Measurements from ENCODE around the gene IGSF8.
A peak's percentile ranks its signal among the peaks of the same experiment; 100 is the strongest.
"Not testable (repeated sequence)": the region's sequence is repeated elsewhere in the genome, so short reads cannot be mapped to it uniquely, and the experiment has no call there.

The IGSF8 gene

DNA sequence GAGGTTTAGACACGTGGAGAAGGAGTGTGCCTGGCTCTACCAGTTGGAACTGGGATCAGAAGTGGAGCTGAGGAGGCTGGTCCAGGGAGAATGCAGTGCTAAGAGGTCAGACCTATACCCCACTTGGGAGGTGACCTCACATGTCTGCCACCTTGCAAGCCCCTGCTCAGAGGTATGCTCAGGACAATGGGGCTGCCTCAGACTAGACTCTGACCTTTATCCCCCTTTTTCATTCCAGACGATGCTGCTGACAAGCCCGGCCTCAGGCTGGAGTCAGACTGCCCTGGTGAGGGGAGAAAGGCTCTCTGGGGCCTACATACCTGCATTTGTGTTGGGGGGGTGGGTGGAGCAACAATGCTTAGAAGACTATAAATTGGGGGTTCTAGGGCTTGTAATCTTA lies 33.7 kb downstream of the IGSF8 start:
- no peak for DNase-seq

DNA sequence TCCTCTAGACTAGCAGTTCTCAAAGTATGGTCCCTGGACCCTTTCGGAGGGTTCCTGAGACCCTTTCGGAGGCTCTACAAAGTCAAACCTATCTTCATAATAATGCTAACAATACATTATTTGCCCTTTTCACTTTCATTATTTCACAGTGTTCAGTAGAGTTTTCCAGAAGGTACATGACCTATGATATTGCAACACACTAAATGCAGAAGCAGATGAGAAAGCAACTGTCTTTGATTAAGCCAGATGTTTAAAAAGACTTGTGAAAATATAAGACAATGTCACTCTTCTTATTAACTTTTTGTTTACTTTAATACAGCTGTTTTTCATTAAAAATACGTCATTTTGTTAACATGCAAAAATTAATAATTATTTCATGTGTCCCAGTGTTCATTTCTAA lies 34.3 kb downstream of the IGSF8 start:
- DNase-seq = peak in 1 of 4 experiments; percentile 25

DNA sequence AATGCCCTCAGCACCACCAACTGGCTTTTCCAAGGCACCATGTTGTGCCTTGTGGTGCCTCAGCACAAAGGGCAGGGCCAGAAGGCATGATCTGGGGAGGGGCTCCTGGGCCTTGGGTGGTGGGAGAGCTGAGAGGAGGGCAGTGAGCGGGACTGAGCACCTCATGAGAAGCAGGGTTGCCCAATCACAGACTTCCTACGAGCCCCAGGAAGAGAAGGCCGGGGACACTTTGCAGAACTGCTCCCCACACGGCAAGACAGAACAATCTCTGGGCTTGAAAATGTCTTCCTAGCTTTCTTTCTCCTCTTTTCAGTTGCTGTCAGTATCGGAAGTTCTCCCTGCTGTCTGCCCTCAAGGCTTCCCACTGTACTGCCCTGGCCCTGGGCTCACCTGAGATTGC lies 35.2 kb downstream of the IGSF8 start:
- DNase-seq = peak; percentile 26 to 58 (median 47)

DNA sequence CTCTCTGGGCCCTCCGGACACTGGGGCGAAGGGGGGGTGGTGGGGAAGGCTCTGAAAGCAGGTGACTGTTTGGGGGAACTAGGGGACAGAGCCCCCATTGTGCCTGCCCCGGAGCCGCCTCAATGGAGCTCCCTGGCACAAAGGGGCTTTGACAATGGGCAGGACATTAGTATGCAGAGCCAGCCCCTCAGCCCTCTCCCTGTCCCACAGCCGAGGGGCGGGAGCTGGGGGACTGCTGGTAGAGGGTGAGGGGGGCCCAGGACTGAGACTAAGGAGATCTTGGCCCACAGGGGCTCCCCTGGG lies 36.2 kb downstream of the IGSF8 start:
- DNase-seq = no peak

DNA sequence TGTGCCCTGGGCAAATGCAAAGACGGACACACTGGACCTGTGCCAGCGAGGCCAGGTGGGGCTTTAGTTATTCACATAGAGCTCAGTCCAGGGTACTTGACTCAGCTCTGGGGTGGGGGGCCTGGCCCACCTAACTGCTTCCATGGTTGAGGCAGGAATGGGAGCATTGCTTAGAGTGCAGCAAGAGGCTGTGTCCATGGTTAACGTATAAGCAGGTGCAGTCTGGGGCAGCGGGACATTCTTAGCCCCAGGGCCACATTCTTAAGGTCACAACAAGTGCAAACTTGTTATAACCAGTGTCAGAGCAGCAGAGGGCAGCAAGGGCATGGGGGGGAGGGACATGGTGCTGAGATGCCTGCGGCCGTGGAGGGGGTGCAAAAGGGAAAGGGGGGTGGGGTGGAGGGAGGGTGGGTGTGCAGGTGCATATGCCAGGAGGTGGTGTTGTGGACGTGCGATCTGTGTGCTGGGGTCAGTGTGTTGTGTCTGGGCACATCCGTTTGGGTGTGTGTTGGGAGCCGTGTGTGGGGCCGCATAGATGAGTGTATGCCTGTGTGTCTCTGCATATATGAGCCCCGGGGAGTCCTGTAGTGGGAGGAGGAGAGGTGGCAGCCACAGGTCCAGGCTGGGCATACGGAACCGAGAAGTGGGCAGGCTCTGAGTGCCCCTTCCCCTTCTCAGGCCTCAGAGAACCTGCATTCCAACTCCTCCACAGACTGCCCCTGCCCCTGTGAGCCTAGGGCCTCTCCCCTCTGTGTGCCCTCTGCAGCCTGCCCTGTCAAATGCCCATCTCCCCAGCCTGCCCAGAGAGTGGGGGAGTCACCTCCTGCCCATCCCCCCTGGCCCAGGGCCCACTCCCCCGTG lies 36.8 kb downstream of the IGSF8 start:
- no peak for DNase-seq

DNA sequence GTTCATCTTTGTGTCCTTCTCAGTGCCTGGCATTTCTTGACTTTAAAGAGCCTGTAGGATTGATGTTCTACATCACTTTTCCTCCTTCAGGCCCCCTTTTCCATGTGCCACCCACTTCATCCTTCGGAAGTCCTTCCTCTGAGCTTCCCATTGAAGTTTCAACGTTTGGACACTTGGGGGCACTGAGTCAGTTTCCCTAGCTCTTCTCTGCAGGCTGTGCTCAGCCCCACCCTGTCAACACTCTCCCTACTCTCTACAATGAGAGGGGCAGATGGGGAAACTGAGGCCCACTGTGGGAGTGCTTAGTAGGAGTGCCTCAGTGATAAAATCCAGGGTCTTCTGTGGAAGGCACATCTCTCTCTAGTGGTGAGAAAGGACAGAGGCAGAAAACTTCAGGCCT lies 40.3 kb downstream of the IGSF8 start:
- DNase-seq = peak in 2 of 4 experiments; percentile 25 to 34

DNA sequence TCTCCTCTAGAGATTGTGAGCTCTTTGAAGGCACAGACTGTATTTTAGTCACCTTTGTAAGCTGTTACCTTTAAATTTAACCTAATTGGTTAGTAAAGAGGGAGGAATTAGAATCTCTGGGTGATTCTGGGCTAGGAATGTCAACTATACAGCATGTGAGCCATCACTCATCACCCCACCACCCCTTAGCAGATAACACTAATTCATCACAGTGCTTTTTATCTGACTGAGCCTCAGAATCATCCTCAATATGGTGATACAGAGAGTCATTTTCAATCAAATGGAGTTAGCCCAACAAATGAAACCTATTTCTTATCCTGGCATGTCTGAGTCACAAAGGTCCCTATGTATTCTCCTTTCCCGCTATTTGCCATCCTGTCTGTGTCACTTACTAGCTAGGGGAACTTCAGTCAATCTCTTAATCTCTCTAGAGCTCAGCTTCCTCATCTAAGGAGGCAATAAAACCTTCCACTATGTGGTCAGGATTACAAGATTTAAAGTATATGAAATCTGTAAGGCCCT lies 41.7 kb downstream of the IGSF8 start:
- DNase-seq = no peak

DNA sequence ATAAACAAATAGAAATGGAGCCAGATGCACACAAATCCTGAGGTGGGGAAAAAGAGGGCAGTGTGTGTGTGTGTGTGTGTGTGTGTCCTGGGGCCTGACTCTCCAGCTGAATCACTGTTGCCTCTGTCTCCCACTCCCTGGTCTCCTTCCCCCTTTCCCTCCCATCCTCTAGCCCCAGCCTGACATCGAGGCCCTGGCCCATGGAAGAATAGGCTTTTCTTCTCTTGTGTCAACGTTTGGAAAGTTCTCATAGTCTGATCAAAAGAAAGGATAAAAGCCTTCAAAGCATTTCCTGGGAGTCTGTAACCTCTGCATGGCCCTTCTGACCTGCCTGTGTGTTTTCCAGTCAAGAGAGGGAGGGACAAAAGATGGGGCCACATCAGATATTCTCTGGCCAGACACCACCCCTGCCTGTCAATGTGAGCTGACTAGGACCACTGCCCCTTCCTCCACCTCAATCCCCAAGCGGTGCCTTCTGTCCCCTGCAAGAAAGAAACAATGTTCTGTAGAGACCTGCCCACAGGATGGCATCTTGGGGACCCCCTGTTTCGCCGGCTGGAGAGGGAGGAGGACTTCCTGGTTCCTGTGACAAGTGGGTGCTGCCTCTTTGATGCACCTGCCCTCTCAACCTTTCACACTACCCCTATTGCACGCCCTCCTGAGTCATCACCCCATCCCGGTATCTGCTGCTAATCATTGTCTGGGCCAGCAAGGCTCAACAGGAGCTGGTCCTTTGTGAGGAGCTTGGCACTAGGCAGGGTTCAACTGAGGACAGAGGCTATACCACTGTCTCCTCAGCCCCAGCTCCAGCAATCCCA lies 44.7 kb downstream of the IGSF8 start:
- no peak for DNase-seq

DNA sequence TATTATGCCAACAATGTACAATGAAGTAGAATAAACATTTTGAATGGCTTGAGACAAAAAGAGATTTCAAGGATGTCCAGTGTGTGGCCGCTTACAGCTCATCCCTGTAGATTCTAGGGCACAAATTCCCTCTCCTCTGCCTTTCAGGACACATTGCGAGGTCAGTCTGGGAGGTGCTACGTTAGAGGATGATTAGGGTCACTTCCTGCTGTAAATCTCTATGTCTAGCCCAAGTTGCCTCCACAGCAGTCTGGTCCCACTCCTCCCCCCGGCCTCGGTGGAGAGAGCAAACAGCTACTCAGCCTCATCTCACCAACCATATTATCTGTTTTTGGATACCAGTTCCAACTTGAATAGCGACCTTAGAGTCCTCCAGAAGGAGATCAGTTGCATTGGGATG lies 45.5 kb downstream of the IGSF8 start:
- no peak for DNase-seq

DNA sequence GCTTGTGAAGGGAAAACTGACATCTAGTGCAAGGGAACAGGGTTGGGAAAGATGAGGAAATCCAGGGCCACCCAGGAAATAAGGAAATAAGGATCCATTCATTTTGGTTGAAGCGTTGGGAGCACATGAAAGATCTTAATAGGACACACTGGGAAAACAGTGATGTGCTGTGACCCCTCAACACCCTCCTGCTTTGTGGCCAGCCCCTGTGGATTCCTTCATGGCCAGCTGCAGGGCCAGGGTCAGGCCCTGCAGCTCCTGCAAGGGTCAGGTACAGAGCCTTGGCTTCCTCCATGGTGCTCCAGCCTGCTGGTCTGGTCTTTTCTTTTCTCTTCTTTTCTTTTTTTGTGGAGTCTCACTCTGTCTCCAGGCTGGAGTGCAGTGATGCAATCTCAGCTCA lies 47.8 kb downstream of the IGSF8 start:
- DNase-seq = no peak

DNA sequence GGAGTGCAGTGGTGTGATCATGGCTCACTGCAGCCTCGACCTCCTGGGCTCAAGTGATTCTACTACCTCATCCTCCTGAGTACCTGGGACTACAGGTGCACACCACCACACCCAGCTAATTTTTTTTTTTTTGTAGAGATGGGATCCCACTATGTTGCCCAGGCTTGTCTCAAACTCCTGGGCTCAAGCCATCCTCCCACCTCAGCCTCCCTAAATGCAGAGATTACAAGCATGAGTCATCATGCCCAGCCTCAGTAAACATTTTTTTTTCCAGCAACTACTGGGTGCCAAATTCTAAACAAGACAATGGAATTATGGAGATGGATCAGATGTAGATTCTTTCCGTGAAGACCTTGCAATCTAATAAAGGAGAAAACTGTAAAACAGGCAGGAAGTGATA lies 48.2 kb downstream of the IGSF8 start:
- DNase-seq = not testable (repeated sequence)

DNA sequence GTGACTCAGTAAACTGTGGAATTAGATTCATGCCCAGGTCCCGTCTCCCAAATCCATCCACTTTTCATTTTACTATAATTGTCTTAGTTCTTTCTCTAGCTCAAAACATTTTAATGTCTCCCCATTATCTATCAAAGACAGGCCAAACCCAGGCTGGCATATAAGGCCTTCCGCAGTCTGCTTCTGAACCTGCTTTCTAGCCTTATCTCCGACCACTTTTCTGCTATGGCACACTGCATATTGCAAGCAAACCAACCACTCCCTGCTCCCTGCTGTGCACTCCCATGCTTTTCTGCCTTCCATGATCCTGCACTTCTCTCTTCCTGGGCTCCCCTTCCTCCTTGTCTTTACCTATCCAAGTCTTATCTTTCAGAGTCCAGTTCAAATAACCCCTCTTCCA lies 49.3 kb downstream of the IGSF8 start:
- no peak for DNase-seq

DNA sequence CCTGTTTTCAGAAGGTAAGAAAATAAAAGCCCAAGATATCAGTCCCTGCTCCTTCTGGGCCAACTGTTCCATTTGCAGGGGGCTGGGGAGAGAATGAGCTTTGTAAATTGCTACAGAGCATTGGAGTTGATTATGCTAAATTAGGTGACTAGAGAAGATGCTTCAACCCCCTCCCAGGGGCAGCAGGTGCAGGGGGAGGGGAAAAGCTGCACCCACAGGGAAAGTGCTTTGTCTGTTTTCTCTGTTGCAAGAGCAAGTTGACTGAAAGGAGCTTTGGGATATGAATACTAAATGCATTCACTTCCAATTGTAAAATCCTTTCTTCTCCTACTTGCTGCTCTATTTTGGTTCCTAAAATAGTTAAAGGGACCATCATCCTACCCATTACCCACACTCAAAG lies 50.1 kb downstream of the IGSF8 start:
- DNase-seq = no peak

DNA sequence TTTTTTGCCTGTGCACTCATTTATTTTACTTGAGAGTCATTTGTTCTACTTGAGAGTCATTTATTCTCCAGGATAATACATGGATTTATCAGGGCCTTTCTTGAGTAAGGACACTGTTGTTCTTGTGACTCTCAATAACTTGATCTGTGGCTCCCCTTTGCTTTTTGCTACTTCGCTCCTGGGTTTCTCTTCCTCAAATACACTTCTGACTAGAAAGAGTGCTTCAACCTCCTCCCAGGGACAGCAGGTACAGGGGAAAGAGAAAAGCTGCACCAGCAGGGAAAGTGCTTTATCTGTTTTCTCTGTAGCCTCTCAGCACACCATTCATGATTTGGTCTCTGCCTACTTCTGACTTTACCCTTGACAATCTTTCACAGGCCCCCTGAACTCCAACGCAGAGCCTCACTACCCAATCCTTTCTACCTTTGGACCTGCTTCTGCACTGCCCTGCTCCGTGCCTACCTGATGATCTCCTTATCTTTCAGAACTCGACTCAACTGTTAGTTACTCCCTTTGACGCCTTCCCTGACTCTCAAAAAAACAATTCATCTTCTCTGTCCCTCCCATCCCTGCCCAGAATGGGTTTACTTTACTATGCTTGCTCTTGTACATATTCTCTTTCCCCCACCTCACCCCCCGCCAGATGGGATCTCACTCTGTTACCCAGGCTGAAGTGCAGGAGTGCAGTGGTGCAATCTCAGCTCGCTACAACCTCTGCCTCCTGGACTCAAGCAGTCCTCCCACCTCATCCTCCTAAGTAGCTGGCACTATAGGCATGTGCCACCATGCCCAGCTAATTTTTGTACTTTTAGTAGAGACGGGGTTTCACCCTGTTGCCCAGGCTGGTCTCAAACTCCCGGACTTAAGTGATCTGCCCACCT lies 51.1 kb downstream of the IGSF8 start:
- DNase-seq = peak in 2 of 4 experiments; percentile 12 to 31

DNA sequence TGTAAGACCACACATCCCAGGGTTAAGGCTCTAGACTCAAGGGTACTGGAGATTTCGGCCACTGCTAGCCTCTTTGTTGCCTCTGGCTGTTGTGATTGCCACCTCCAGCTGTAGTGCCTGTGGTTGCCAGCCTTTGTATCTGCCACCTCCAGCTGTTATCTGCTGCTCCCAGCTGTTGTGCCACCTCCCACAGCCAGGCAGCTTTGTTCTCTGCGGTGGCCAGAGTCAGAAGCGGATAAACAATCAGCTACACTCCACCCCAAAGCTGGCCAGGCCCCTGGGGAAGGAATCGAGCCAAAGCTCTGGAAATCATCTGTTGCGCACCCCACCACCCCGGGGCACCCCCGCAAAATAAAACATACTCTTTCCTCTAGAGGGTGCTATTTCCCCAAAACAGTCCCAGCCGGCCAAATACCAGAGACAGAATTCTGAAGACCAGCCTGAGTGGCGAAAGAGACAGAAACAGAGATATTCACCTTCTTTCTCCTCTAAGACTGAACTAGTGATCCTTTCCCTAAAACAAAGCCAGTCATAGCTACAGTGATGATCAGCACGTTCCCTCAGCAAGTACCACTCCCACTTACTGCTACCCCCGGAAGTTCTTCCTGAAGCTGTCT lies 51.8 kb downstream of the IGSF8 start:
- DNase-seq = peak; percentile 49 to 78 (median 64)

DNA sequence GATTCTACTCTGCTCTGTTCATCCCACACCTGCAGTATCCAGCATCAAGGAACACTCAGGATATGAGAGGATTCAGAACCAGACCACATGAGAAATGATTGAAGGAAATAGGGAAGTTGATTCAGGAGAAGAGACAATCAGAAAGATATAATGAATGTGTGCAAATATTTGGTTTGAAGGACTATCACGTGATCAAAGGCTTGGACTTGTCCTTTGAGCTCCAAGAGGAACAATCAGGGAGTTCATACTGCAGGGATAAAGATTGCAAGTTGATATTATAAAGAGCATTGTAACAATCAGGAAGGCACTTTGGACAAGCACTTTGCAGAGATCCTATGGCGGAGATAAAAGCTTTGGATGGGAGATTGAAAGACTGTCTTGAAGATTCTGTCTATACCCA lies 52.8 kb downstream of the IGSF8 start:
- no peak for DNase-seq

DNA sequence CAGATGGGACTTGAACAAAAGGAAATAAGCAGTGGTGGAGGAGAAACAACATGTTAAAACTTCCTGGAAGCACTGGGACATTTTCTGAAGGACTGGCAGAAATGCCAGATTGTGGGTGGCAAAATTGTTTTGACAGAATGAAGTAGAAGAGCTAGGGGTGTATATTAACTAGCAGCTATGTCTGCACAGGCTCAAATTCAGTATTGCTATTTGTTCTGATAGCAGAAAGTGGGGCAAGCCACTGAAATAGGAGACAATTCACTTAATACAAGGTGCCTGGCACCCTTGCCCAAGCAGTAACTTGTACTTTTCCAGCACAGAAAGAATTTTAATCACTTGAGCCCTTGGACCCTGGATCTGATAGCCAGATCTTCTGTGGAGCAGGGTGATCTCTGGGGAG lies 54.9 kb downstream of the IGSF8 start:
- DNase-seq = no peak
